NCI-H524 (cell line): ENCODE measurements around the gene VSNL1.

ENCODE experiments used
- DNase-seq, 2 experiments: peaks; one replicate each; lab custom pipeline; 2025; lab: John Stamatoyannopoulos, UW

VSNL1 gene

GRCh38 chr2:17646081-17646554 is 105.6 kb downstream of the VSNL1 start:
- DNase-seq: peak in 1 of 2 experiments; percentile 55

GRCh38 chr2:17646838-17647701 is 106.6 kb downstream of the VSNL1 start:
- no peak for DNase-seq

- DNase-seq: no peak
These were observed 108.1 kb downstream of the VSNL1 start for GRCh38 chr2:17648581-17648980.

- no peak for DNase-seq
These were observed 108.5 kb downstream of the VSNL1 start for GRCh38 chr2:17649026-17649425.

- DNase-seq: no peak
These were observed 112.3 kb downstream of the VSNL1 start for GRCh38 chr2:17652681-17653394.

GRCh38 chr2:17657759-17658158 is 117.3 kb downstream of the VSNL1 start:
- DNase-seq: no peak

- peak in 1 of 2 experiments; percentile 33 for DNase-seq
These were observed 117.9 kb downstream of the VSNL1 start for GRCh38 chr2:17658251-17658843.

- no peak for DNase-seq
These were observed 119.7 kb downstream of the VSNL1 start for GRCh38 chr2:17660219-17660618.

- DNase-seq: no peak
These were observed 121.0 kb downstream of the VSNL1 start for GRCh38 chr2:17661460-17661859.

GRCh38 chr2:17662723-17663122 is 122.2 kb downstream of the VSNL1 start:
- no peak for DNase-seq

- no peak for DNase-seq
These were observed 124.0 kb downstream of the VSNL1 start for GRCh38 chr2:17664534-17664933.

GRCh38 chr2:17667898-17668297 is 127.4 kb downstream of the VSNL1 start:
- DNase-seq: no peak

- DNase-seq: no peak
These were observed 132.3 kb downstream of the VSNL1 start for GRCh38 chr2:17672583-17673317.

GRCh38 chr2:17674817-17675216 is 134.3 kb downstream of the VSNL1 start:
- no peak for DNase-seq

GRCh38 chr2:17680119-17680518 is 139.6 kb downstream of the VSNL1 start:
- no peak for DNase-seq

- DNase-seq: no peak
These were observed 141.8 kb downstream of the VSNL1 start for GRCh38 chr2:17682098-17682857.

- DNase-seq: no peak
These were observed 143.5 kb downstream of the VSNL1 start for GRCh38 chr2:17683981-17684380.

GRCh38 chr2:17688600-17688999 is 148.1 kb downstream of the VSNL1 start:
- DNase-seq: no peak

- DNase-seq: no peak
These were observed 148.5 kb downstream of the VSNL1 start for GRCh38 chr2:17689010-17689409.

GRCh38 chr2:17690776-17691175 is 150.3 kb downstream of the VSNL1 start:
- no peak for DNase-seq
